ENCODE measurements around the gene TAS2R1.

Gene TAS2R1

DNA sequence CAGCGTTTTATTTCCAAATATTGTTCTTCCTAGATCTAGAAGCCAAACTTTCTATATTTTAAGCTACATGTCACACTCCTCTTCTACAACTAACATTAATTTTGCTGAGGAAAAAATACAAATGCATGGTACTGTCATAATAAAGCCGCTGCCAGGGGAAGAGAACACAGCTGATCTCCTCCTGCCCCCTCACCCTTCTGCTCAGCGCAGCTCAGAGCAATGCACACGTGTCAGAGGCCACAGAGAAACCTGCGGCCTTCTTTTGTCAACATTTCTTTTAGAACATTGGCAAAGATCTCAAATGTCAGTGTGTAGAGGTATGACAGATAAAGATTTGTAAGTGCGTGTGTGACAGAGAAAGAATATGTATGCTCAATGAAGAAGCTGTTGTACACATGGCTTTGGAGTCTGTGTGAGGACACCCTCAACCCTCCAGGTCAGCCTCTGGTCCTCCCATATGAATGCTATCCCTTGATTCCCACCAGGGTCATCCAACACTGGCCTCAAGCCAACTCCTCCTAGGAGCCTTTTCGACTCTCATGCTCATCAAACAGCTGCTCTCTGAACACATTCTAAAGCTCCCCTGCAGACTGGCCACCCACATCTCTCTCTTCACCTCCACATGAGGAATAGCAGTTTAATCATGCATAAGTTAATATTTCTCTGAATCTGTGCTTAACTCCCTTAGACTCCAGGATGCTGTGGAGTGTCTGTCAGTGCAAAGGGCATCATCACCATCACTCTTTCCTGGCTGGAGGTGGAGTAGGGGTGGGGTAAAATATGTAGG, 40.9 kb downstream of the TAS2R1 start:
- in situ Hi-C loops (cut with MboI; ENCODE audit: low sequenced_read_pairs), result no loop called here

GRCh38 chr5:9588254-9588653, 41.9 kb downstream of the TAS2R1 start:
- in situ Hi-C loops (cut with MboI; ENCODE audit: low sequenced_read_pairs), result no loop called here

DNA sequence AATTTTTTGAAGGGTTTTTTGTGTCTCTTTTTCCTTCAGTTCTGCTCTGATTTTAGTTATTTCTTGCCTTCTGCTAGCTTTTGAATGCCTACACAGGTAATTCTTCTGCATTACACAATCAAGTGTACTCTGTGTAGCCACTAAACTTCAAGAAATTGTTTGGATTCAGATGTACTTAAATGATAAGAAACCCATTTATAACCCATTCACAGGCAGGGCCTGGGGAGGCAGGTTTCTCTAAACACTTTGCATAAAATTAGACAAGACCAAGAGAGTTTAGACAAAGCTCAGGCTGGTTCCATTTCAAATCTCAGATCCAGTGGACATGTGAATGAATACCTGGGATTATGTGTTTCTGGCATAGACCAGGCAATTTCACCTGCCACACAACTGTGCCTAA, 43.0 kb downstream of the TAS2R1 start:
- in situ Hi-C loops (cut with MboI; ENCODE audit: low sequenced_read_pairs), result no loop called here

GRCh38 chr5:9582406-9582805, 47.7 kb downstream of the TAS2R1 start:
- in situ Hi-C loops (cut with MboI; ENCODE audit: low sequenced_read_pairs), result no loop called here

Data from HL-60/S4 treated with retinoic acid at 250 ng/mL for 4 days and 3 days (cell line).